Activated naive CD4-positive, alpha-beta T cell treated with anti-CD3 and anti-CD28 coated beads, Interleukin-2, amount 50 U/mL, for 72 hours (primary cell): ENCODE measurements around the gene NOL4L. TPM values are rescaled to one million over a fixed set of nuclear protein-coding genes. Genes with fewer than 3 reads are reported as not detected.

Experiments used
- ATAC-seq, 2 donors: fragments of 150-1000 bp; cut with Tn5 transposase; 2 replicates each; pipeline ENCODE4 v1.10.0; 2021; ENCODE audit warnings: mild to moderate bottlenecking in 2 of 2, moderate library complexity in 2 of 2
- DNase-seq, 2 donors: peaks; one replicate each; pipeline ENCODE4 v3.0.0; 2021 to 2022; ENCODE audit warnings: low spot score in 2 of 2
- H3K27ac Mint-ChIP-seq, 2 donors: one replicate each; pipeline ENCODE4 v1.8.0; 2022; ENCODE audit warnings: mild to moderate bottlenecking in 2 of 2, mixed read lengths in 2 of 2
- H3K36me3 Mint-ChIP-seq, 2 donors: one replicate each; pipeline ENCODE4 v1.8.0; 2022; ENCODE audit warnings: mixed read lengths in 2 of 2
- H3K9me3 Mint-ChIP-seq, 2 donors: one replicate each; pipeline ENCODE4 v1.8.0; 2022; ENCODE audit warnings: mixed read lengths in 2 of 2
- total RNA-seq, 2 donors: library from RNA; stranded (reverse); gene quantifications; one replicate each; pipeline ENCODE4 v1.2.3, GENCODE V29; 2022

Gene NOL4L
- total RNA-seq, 2 donors from 2014 or later = 21.2 to 30.7 TPM

DNA sequence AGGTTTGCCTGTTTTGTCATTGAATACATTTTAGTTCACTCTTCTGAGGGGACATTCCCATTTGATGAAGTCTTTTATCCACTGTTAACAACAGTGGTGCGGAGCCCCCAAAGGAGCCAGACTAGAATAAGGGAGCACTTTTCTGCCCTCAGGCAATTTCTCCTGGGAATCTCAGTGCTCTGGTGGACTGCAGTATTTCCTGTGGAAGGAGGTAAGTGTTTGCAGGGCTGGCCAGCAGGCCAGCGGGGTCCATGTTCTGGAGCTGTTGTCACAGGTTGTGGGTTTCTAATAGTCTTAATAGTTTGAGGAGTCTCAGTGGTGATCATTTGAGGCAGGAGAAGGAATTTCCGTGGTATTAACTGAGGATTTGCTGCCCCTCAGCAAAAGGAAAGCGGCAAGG is 143.5 kb downstream of the NOL4L start:
- peaks cover 10% of the 10 kb centered on the region in 2 donors for H3K36me3 Mint-ChIP-seq
- DNase-seq (no peak), ATAC-seq (no peak)
- H3K9me3 Mint-ChIP-seq = no peaks in the 10 kb centered on the region
- peak overlapping the region in 1 of 2 donors; percentile 75 for H3K27ac Mint-ChIP-seq

DNA sequence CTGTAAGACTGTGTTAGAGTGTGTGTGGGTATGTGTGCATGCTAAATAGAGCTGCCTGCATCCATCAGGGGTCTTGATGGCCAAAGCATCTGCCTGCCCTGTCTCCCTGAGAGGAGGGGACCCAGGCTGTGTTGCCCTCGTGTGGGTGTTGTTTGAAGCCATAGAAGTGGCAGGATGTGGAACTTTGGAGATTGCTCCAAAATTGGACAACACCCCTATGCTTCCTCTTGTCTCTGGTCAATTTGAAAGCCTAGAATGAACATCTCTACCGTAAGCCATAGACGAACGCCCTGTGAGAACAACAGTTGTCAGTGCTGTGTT is 144.4 kb downstream of the NOL4L start:
- DNase-seq = no peak
- H3K36me3 Mint-ChIP-seq = peaks cover 10 to 15% of the 10 kb centered on the region in 2 donors

DNA sequence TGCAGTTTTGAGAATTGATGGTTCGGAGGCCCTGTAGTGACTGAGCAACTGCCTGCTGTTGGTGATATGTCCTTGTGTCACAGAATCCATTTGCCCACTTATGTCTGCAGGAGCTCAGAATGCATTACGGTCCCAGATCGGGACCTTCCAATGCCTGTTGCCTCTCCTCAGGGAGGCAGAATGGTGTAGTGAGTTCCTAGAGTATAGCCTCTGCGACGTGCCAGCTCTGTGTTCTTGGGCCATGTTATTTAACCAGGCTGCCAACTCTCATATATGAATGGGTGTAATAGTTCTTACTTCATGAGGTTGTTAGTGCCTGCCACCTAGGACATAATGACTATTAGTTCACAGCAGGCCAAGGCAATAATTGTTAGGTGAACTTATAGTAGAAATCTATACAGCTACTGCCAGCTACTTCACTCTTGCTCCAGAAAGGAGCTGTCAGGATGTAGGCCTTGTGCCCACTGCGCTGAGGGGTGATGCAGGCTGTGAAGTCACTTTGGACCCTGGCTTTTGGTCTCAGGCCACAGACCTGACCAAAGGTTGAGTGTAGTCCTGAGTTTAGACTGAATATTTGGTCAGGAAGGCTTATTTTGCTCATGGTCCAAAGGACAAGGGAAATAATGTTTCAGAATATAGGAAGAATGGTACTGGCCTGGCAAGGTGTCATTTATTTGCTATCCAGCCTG is 144.9 kb downstream of the NOL4L start:
- Mint-ChIP-seq H3K9me3 (no peaks in the 10 kb centered on the region), H3K27ac (peak overlapping the region; percentile 10 to 47), H3K36me3 (peaks cover 10 to 15% of the 10 kb centered on the region in 2 donors)
- DNase-seq = no peak
- no peak for ATAC-seq

More for the DNA sequence above, 144.4 kb downstream of the NOL4L start:
- Mint-ChIP-seq H3K27ac (peak overlapping the region; percentile 47 to 75), H3K9me3 (no peaks in the 10 kb centered on the region)
- no peak for ATAC-seq

DNA sequence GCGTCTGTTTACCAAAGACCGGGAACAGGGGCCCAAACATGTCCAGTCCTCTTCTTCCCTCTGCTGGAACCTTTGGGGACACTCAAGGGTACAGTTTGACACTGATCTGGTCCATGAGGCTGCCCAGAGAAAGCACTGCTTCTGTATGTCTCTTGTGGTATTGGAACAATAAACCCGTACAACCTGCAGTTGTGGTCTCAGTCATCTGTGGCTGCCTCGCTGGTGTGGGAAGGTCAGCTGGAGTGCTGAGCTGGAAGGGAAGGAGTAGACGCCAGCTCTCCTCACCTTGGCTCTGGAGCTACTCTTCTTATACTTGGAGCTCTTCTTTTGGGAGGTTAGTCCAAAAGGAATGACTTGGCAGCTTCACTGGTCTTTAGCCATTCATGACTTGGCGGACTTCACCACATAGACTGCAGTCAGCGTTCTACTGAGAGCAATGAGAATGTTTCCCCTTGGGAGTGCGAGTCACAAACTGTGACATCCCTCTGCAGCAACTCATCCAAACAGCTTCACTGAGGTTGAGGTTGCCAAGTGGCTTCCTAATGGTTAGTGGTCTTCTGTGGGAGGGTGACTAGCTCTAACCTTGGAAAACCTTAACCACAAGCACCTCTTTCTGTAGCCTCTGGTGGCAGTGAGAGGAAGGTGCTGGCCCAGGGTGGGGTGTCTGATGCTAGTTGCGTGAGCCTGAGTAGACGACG is 145.9 kb downstream of the NOL4L start:
- Mint-ChIP-seq H3K9me3 (no peaks in the 10 kb centered on the region), H3K27ac (peak overlapping the region; percentile 50 to 75), H3K36me3 (peaks cover 10 to 17% of the 10 kb centered on the region in 2 donors)
- DNase-seq (peak in 1 of 2 donors; percentile 76), ATAC-seq (peak; percentile 60 to 89)

DNA sequence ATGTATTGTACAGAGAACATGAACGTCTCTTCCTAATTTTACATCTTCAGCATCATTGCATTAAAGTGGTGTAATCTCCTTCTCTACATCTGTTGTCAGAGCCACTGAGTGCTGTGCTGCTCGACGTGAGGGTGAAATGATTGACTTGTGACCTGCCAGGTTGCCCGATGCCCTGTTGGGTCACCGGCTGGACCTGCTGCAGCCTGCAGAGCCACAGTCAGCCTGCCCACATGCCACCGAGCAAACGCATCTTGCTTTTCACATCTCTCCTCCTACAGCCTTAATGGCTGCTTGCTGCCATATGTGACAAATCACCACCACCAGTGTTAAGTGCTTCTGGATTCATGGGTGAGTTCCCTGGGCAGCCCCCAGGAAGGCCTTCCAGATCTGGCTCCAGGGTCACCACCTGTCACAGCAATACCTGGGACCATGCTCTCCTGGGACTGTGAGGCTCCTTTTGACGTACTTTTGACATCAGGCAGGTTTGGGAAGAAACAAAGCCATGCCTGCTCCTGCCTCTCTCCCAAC is 146.7 kb downstream of the NOL4L start:
- Mint-ChIP-seq H3K27ac (peak overlapping the region; percentile 71 to 75), H3K36me3 (peaks cover 12 to 21% of the 10 kb centered on the region in 2 donors), H3K9me3 (no peaks in the 10 kb centered on the region)
- no peak for ATAC-seq
- DNase-seq = no peak

DNA sequence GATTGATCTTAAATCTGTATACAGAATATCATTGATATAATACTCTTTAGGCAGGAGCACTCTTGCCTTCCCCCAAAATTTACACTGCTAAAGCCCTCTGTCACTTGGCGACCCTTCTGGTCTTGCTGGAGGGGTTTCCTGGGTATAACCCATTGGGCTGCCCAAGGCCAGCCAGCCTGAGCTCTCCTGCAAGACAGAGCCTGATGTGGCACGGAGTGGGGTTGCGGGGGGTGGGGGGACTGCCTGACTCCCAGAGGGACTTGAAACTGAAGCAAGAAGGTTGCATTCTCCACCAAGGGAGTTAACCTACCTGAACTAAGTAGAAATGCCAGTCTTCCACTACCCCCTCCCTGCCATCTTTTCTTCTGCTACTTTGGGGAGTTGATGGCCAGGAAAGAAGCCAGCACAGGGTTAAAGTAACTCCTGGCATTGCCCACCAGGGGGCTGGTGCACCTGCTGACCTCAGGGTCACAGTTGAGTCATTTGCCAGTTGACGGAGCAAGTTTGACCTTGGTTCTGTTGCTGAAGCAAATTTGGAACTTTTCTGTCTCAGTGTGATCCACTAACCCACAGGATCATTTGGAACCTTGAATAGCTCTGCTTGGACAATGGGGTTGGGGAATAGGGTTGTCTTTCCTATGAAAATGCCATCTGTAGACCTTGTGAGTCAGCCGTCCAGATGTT is 147.6 kb downstream of the NOL4L start:
- Mint-ChIP-seq H3K9me3 (no peaks in the 10 kb centered on the region), H3K27ac (peak overlapping the region in 1 of 2 donors; percentile 55), H3K36me3 (peaks cover 20 to 27% of the 10 kb centered on the region in 2 donors)
- ATAC-seq (peak in 1 of 2 donors; percentile 24), DNase-seq (no peak)

DNA sequence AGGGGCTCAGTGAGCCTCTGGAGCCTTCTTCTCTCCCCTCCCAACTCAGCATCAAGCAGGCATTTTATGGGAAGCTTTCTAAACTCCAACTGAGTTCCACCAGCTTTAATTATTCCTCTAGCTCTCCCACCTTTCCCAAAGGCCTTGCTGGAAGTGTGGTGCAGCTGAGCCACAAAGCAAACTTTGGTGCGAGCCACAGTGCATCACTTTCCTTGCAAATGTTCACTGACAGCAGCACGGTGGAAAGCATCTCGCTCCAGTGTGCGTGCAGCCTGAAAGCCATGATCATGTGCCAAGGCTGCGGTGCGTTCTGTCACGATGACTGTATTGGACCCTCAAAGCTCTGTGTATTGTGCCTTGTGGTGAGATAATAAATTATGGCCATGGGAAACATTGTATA is 148.2 kb downstream of the NOL4L start:
- no peak overlapping the region for H3K27ac Mint-ChIP-seq
- ATAC-seq (no peak), DNase-seq (no peak)

DNA sequence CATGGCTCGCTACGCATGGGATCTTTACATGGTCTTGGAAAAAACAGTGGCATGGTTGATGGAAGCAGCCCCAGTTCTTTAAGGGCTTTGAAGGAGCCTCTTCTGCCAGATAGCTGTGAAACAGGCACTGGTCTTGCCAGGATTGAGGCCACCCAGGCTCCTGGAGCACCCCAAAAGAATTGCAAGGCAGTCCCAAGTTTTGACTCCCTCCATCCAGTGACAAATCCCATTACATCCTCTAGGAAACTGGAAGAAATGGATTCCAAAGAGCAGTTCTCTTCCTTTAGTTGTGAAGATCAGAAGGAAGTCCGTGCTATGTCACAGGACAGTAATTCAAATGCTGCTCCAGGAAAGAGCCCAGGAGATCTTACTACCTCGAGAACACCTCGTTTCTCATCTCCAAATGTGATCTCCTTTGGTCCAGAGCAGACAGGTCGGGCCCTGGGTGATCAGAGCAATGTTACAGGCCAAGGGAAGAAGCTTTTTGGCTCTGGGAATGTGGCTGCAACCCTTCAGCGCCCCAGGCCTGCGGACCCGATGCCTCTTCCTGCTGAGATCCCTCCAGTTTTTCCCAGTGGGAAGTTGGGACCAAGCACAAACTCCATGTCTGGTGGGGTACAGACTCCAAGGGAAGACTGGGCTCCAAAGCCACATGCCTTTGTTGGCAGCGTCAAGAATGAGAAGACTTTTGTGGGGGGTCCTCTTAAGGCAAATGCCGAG is 148.8 kb downstream of the NOL4L start:
- Mint-ChIP-seq H3K9me3 (no peaks in the 10 kb centered on the region), H3K36me3 (peaks cover 28% of the 10 kb centered on the region in 2 donors), H3K27ac (peak overlapping the region in 1 of 2 donors; percentile 68)
- DNase-seq = no peak
- no peak for ATAC-seq

More for the DNA sequence above, 148.2 kb downstream of the NOL4L start:
- Mint-ChIP-seq H3K9me3 (no peaks in the 10 kb centered on the region), H3K36me3 (peaks cover 23 to 28% of the 10 kb centered on the region in 2 donors)

DNA sequence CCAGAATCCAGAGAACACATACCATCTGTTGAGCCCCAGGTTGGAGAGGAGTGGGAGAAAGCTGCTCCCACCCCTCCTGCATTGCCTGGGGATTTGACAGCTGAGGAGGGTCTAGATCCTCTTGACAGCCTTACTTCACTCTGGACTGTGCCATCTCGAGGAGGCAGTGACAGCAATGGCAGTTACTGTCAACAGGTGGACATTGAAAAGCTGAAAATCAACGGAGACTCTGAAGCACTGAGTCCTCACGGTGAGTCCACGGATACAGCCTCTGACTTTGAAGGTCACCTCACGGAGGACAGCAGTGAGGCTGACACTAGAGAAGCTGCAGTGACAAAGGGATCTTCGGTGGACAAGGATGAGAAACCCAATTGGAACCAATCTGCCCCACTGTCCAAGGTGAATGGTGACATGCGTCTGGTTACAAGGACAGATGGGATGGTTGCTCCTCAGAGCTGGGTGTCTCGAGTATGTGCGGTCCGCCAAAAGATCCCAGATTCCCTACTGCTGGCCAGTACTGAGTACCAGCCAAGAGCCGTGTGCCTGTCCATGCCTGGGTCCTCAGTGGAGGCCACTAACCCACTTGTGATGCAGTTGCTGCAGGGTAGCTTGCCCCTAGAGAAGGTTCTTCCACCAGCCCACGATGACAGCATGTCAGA is 149.6 kb downstream of the NOL4L start:
- peaks cover 28% of the 10 kb centered on the region in 2 donors for H3K36me3 Mint-ChIP-seq
- ATAC-seq = no peak
- no peaks in the 10 kb centered on the region for H3K9me3 Mint-ChIP-seq
- no peak overlapping the region for H3K27ac Mint-ChIP-seq
- DNase-seq = no peak

DNA sequence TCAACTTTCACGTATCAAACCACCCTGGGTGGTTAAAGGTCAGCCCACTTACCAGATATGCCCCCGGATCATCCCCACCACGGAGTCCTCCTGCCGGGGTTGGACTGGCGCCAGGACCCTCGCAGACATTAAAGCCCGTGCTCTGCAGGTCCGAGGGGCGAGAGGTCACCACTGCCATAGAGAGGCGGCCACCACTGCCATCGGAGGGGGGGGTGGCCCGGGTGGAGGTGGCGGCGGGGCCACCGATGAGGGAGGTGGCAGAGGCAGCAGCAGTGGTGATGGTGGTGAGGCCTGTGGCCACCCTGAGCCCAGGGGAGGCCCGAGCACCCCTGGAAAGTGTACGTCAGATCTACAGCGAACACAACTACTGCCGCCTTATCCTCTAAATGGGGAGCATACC is 150.7 kb downstream of the NOL4L start:
- DNase-seq (no peak), ATAC-seq (no peak)
- Mint-ChIP-seq H3K9me3 (no peaks in the 10 kb centered on the region), H3K36me3 (peaks cover 28 to 29% of the 10 kb centered on the region in 2 donors), H3K27ac (no peak overlapping the region)

DNA sequence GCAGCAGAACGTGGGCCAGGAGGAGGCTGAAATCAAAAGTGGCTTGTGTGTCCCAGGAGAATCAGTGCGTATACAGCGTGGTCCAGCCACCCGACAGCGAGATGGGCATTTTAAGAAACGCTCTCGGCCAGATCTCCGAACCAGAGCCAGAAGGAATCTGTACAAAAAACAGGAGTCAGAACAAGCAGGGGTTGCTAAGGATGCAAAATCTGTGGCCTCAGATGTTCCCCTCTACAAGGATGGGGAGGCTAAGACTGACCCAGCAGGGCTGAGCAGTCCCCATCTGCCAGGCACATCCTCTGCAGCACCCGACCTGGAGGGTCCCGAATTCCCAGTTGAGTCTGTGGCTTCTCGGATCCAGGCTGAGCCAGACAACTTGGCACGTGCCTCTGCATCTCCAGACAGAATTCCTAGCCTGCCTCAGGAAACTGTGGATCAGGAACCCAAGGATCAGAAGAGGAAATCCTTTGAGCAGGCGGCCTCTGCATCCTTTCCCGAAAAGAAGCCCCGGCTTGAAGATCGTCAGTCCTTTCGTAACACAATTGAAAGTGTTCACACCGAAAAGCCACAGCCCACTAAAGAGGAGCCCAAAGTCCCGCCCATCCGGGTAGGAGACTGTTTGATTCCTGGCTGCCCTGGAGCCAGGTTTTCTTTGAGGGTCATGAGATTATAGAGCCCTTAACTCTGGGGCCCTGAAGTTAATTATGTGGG is 151.7 kb downstream of the NOL4L start:
- Mint-ChIP-seq H3K9me3 (no peaks in the 10 kb centered on the region), H3K27ac (no peak overlapping the region), H3K36me3 (peaks cover 23 to 27% of the 10 kb centered on the region in 2 donors)
- DNase-seq (no peak), ATAC-seq (no peak)

DNA sequence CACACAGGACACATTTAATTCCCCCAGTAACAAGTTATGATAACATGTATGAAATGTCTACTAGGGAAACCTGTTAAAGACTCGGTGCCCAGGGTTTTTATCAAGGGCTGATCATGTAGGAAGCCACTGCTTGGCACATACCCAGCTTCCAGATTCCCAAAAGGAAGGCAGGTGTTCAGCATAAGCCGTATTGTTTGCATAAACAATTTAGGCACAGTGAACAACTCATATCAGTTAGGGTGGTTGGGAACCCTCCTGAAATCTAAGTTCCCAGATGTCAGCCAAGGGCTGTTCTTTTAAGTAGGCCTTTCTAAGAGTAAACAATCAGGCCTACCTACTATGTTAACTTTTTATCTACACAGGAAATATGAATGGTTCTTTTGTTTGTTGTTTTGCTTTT is 152.9 kb downstream of the NOL4L start:
- DNase-seq (no peak), ATAC-seq (no peak)
- H3K36me3 Mint-ChIP-seq = peaks cover 24 to 26% of the 10 kb centered on the region in 2 donors
- H3K9me3 Mint-ChIP-seq = no peaks in the 10 kb centered on the region
- H3K27ac Mint-ChIP-seq = no peak overlapping the region

DNA sequence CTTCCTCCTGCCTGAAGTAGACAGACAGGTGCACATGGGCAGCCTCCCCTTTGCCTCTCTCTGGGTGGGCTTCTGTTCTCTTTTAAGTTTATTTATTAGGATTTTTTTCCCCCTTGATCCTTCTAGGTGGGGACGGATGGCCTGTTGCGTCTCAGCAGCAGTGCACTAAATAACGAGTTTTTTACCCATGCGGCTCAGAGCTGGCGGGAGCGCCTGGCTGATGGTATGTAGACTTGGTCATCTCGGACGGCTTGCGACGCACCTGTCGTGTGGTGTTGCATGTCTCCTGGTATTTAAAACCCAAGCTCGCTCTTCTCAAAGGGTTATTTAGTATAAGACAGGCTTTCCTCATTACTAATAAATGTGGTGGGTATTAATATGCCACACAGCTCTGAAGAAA is 153.7 kb downstream of the NOL4L start:
- DNase-seq (no peak), ATAC-seq (no peak)
- Mint-ChIP-seq H3K9me3 (no peaks in the 10 kb centered on the region), H3K27ac (peak overlapping the region; percentile 42 to 51), H3K36me3 (peaks cover 22 to 26% of the 10 kb centered on the region in 2 donors)

DNA sequence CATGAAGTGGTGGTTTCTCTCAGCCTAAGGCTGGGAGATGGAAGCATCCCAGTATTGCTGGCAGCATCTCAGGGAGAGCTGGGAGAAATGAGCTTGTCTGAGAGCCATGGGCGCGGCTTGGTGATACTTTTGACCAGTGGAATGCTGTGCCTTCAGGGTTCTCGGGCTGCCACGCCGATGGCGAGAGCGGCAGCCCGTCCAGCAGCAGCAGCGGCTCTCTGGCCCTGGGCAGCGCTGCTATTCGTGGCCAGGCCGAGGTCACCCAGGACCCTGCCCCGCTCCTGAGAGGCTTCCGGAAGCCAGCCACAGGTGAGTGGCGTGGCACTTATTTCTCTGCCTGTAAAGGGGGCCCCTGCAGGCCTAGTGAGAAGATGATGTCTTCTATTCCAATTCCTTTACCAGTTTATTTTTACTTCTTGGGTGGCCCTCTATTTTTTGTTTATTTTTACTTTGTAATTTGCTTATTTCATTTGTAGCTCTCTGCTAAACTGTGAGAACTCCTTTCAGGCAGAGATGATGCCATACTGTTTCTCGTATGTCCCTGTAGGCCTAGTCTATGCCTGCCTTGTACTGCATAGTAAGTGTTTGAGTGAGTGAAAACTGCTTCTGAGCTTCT is 155.3 kb downstream of the NOL4L start:
- Mint-ChIP-seq H3K36me3 (peaks cover 26 to 33% of the 10 kb centered on the region in 2 donors), H3K9me3 (peaks cover 0 to 3% of the 10 kb centered on the region in 2 donors), H3K27ac (peak overlapping the region in 1 of 2 donors; percentile 70)
- DNase-seq (no peak), ATAC-seq (no peak)

DNA sequence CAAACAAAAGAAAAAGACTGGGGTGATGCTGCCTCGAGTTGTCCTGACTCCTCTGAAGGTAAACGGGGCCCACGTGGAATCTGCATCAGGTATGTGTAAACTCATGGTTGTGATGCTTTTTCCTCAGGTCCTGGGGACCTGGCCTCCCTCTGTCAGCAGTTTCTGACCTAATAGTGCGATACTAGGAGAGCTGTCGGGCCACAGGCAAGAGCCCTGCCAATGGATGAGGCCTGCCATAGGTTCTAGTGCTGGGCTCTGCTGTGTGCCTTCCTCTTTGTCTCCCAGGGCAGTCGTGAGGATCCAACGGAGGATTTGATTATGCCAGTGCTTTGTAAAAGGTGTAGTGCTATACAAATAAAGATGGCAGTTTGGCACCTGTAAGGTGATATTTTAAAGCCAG is 155.8 kb downstream of the NOL4L start:
- ATAC-seq (no peak), DNase-seq (no peak)
- Mint-ChIP-seq H3K27ac (peak overlapping the region; percentile 59 to 70), H3K9me3 (peaks cover 0 to 4% of the 10 kb centered on the region in 2 donors), H3K36me3 (peaks cover 26 to 34% of the 10 kb centered on the region in 2 donors)
